HG03442 (cell line): Measurements from ENCODE around the gene VIPR2.
"Not testable (repeated sequence)": the region's sequence is repeated elsewhere in the genome, so short reads cannot be mapped to it uniquely, and the experiment has no call there.

Experiments used
- ATAC-seq: cut with Tn5 transposase; IDR thresholded peaks from one replicate; pipeline ENCODE4 v1.9.1; 2021; ENCODE audit warnings: mild to moderate bottlenecking, moderate library complexity; ENCODE audit not compliant: unreplicated experiment

The VIPR2 gene

GRCh38 chr7:159105832-159106811, 38.5 kb downstream of the VIPR2 start:
- no peak for ATAC-seq

- no peak for ATAC-seq
These were observed 39.4 kb downstream of the VIPR2 start for GRCh38 chr7:159105066-159105780.

DNA sequence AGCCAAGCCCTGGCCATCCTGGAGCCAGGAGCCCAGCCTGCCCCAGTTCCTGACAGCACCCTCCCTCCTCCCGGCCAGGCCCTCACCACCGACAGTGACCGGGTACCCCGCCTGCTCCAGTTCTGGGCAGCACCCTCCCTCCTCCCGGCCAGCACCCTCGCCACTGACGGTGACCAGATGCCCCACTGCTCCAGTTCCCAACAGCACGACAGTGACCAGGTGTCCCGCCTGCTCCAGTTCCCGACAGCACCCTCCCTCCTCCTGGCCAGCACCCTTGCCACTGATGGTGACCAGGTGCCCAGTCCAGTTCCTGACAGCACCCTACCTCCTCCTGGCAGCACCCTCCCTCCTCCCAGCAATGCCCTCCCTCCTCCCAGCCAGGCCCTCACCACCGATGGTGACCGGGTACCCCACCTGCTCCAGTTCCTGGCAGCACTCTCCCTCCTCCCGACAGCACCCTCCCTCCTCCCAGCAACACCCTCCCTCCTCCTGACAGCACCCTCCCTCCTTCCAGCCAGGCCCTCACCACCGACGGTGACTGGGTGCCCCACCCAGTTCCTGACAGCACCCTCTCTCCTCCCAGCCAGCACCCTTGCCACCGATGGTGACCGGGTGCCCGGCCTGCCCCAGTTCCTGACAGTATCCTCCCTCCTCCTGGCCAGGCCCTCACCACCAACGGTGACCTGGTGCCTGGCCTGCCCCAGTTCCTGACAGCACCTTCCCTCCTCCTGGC, 40.3 kb downstream of the VIPR2 start:
- no peak for ATAC-seq

- ATAC-seq: no peak
These were observed 41.1 kb downstream of the VIPR2 start for GRCh38 chr7:159103382-159104187.

DNA sequence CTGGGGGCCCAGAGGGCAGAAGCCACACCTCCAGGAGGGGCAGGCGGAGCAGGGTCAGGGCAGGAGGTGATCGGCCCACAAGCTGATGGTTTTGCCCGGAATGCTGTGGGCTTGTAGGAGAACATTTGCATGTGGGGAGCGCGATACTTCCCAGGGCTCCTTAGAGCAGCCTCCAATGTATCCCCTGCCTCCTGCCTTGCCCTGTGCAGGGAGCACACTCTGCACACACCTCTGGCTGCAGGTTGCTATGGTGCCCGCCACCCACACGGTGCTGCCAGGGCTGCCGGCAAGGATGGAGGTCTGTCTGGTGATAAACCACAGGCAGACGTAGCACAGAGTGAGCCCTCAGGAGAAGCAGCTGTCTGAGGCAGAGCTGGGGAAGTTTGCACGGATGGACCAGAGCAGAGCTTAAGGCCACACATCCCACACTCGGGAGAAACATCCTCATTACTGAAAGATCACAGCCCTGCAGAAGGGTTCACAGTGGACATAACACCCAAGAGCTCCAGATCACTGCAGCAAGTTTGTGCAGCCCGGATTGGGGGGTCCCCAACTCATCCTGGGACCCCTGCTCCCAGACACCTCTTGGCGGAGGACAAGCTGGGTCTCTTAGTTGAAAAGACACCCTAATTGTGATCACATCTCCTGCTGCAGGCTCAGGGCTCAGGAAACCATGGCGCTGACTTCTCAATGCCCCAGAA, 41.8 kb downstream of the VIPR2 start:
- ATAC-seq: no peak

- ATAC-seq: not testable (repeated sequence)
These were observed 43.0 kb downstream of the VIPR2 start for GRCh38 chr7:159101661-159102091.

- ATAC-seq: not testable (repeated sequence)
These were observed 43.6 kb downstream of the VIPR2 start for GRCh38 chr7:159101083-159101395.

GRCh38 chr7:159100281-159101082, 44.2 kb downstream of the VIPR2 start:
- not testable (repeated sequence) for ATAC-seq

GRCh38 chr7:159099711-159100231, 44.9 kb downstream of the VIPR2 start:
- ATAC-seq: no peak

DNA sequence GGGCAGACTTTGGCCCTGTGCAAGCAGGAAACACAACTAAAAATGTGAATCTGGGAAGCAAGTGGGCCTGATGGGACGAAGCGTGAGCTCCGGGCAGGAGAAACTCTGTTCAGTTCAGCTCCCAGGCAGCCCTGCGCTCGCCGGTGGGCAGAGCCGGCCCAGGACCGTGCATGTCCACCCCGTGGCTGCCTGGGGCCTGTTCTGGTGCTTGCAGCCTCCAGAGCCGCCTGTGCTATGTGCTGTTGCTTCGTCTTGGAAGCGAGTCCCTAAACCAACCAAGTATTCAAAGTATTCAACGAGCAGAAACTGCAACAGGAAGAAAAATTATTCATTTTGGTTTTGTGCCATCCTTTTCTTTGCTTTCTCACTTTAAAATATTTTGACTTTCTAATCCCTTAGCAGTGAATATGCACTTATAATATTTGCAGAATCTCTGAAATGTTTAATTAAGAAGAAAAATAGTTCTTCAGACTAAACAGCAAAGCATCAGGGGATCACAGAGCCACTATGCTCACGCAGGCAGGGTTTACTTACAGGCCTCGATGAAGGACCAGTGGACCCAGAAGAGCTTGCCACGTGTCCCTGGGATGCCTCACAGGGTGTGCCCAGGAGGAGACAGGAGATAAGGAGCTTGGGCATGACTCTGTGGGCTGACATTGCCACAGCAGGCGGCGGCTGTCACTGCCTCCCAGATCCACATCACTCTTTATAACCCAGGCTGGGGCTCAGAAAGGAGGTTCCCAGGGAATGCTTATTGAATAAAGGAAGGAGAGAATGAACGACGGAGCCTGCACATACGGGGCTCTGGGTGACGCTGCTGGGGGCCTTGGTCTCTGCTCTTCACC, 45.6 kb downstream of the VIPR2 start:
- no peak for ATAC-seq

DNA sequence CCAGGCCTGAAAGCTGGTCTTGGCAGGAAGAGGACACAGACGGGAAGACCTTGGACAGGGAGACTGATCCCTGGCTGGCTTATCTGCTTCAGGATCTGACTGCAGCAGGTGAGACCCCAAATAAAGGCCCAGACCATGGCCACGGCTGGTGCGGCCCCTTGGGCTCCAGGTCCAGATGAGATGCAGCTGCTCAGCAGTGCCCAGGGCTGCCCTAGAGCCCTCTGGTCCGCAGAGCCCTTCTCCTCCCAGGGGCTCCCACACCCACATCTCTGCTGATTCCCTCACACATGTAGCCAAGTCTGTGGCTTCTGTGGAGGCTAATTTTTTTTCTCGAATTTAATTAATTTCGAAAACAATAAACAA, 46.3 kb downstream of the VIPR2 start:
- no peak for ATAC-seq

GRCh38 chr7:159097661-159098423, 46.8 kb downstream of the VIPR2 start:
- no peak for ATAC-seq

DNA sequence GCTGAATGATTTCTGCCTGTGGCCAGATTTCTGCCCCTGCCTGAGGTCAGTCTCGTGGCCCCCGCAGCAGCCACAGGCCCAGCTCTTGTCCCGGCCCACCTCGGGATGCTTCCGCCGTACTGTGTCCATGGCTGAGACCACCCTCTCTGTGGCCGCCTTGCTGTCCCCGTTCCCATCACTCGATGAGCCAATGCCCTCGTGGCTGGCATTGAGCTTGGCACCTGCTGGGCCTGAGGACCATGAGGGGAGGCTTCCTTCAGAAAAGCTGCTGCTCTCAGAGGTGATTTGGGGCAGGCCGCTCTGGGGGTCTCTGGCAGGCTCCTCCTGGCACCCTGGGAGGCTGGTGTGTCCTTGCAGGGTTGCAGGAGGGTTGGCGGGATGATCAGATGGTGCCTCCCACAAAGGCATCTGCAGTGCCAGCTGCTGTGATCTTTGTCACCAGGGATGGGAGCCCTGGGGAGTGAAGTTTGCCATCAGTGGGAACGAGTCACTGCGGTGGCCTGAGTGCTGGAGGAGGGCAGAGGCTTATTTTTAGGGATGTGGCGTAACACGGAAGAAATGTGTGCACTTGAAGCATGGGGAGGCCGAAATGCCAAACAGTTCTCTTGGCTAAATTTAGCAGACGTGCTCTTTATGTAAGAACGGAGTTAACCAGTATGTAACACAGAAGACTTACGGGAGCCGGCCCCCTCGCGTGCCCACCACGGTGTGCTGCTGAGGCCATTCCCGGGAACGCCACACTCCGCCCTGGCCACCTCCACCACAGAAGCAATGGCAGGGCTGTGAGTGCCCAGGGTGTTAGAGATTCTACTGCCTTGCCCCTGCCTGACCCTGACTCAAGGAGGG, 47.7 kb downstream of the VIPR2 start:
- no peak for ATAC-seq

DNA sequence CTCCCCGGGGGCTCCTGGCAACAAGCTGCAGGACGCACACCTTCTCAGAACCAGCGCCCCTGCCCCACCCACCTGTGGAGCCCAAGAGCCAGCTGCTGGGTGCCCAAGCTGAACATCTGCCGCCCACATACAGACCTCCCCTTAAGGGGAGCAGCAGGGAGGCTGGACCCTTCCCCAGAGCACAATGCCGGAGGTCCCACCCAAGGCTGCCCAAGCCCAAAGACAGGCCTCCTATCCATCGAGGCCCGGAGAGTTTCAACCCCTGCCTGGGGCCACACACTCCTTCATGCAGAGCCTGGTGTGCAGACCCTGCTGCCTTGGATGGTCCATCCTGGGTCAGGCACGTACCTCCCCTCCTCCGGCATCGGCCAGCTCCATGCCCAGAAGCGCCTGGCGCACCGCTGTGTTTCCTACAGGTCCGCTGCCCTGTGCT, 48.7 kb downstream of the VIPR2 start:
- ATAC-seq: no peak

DNA sequence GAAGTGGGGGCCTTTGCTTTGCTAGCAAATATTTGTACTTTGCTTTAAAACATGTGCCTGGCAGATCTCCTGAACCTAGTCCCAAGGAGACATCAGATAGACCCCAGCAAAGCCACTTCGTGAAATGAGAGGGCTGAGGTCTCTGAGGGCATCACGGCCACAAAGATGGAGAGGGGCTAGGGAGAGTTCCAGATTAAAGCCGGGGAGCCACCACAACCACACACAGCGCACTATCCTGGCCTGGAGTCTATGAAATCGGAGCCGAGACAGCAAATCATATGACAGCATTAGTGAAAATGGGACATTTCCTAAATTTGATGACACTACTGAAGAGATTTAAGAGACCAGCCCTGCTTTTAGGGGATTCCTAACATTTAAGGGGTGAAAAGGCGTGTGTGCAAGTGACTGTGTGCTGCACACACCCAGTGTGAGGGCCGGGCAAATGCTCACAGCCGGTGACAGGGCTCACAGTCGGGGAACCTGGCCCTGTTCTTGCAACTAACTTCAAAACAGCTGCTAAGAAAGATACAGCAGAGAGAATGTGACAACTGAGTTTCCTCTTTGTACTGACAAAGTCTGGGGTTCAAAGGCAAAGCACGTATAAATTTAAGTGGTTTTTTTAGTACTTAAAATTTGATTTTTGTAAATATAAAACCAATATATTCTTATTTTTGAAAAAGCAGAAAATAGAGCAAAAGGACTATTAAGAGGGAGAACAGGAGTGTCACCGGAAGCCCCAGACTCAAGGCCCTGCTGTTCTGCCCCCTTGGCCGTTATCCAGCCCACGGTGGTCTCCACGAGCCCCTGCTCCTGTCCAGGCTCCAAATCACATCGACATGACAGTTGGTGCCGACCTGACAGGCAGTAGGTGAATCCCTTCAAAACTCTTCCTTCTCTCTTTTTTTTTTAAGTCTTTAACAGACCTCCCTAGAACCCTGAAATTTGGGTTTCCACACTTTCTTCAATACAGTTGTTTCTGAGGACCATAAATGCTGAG, 49.5 kb downstream of the VIPR2 start:
- ATAC-seq: no peak
